ENCODE data around the gene UPB1.

DNA sequence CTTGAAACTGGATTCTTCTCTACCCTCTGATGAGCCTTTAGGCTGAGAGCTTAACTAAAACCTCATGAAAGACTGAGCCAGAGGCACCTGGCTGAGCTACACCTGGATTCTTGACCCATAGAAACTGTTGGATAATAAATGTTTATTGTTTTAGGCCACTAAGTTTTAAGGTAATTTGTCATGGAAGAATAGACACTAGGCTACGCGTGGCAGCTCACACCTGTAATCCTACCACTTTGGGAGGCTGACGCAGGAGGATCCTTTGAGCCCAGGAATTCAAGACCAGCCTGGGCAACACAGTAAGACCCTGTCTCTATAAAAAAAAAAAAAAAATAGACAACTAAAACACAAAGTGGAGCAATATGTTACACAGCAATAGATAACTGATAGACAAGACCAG lies 29.2 kb upstream of the UPB1 start:
- TF ChIP-seq, protein P1, sequence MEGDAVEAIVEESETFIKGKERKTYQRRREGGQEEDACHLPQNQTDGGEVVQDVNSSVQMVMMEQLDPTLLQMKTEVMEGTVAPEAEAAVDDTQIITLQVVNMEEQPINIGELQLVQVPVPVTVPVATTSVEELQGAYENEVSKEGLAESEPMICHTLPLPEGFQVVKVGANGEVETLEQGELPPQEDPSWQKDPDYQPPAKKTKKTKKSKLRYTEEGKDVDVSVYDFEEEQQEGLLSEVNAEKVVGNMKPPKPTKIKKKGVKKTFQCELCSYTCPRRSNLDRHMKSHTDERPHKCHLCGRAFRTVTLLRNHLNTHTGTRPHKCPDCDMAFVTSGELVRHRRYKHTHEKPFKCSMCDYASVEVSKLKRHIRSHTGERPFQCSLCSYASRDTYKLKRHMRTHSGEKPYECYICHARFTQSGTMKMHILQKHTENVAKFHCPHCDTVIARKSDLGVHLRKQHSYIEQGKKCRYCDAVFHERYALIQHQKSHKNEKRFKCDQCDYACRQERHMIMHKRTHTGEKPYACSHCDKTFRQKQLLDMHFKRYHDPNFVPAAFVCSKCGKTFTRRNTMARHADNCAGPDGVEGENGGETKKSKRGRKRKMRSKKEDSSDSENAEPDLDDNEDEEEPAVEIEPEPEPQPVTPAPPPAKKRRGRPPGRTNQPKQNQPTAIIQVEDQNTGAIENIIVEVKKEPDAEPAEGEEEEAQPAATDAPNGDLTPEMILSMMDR (conservative IDR thresholded peaks at IDR 0.05): no peak
- no peak for TF ChIP-seq ZFX (IDR thresholded peaks at IDR 0.05)
